Measurements from ENCODE around the gene DLG5.

The DLG5 gene

GRCh38 chr10:77818378-77818777, 108.2 kb downstream of the DLG5 start:
- no peak for DNase-seq (ENCODE audit: low spot score)

- DNase-seq (ENCODE audit: low spot score): no peak
Measured at GRCh38 chr10:77817541-77817940, 109.0 kb downstream of the DLG5 start.

- DNase-seq (ENCODE audit: low spot score): no peak
Measured at GRCh38 chr10:77816311-77816710, 110.2 kb downstream of the DLG5 start.

- no peak for DNase-seq (ENCODE audit: low spot score)
Measured at GRCh38 chr10:77812741-77813140, 113.8 kb downstream of the DLG5 start.

- DNase-seq (ENCODE audit: low spot score): no peak
Measured at GRCh38 chr10:77811831-77812430, 114.6 kb downstream of the DLG5 start.

- DNase-seq (ENCODE audit: low spot score): no peak
Measured at GRCh38 chr10:77810446-77811335, 115.9 kb downstream of the DLG5 start.

GRCh38 chr10:77809336-77809735, 117.2 kb downstream of the DLG5 start:
- DNase-seq (ENCODE audit: low spot score): no peak

GRCh38 chr10:77807706-77808105, 118.8 kb downstream of the DLG5 start:
- no peak for DNase-seq (ENCODE audit: low spot score)

GRCh38 chr10:77806511-77807157, 119.9 kb downstream of the DLG5 start:
- no peak for DNase-seq (ENCODE audit: low spot score)

GRCh38 chr10:77805676-77806075, 120.9 kb downstream of the DLG5 start:
- no peak for DNase-seq (ENCODE audit: low spot score)

- no peak for DNase-seq (ENCODE audit: low spot score)
Measured at GRCh38 chr10:77804371-77804770, 122.2 kb downstream of the DLG5 start.

- DNase-seq (ENCODE audit: low spot score): no peak
Measured at GRCh38 chr10:77801474-77802161, 124.9 kb downstream of the DLG5 start.

GRCh38 chr10:77800738-77801266, 125.8 kb downstream of the DLG5 start:
- DNase-seq (ENCODE audit: low spot score): no peak

GRCh38 chr10:77800320-77800719, 126.2 kb downstream of the DLG5 start:
- no peak for DNase-seq (ENCODE audit: low spot score)

- no peak for DNase-seq (ENCODE audit: low spot score)
Measured at GRCh38 chr10:77799352-77799751, 127.2 kb downstream of the DLG5 start.

GRCh38 chr10:77798940-77799339, 127.6 kb downstream of the DLG5 start:
- no peak for DNase-seq (ENCODE audit: low spot score)

- DNase-seq (ENCODE audit: low spot score): no peak
Measured at GRCh38 chr10:77796311-77796915, 130.1 kb downstream of the DLG5 start.

GRCh38 chr10:77795426-77796055, 131.0 kb downstream of the DLG5 start:
- no peak for DNase-seq (ENCODE audit: low spot score)

- DNase-seq (ENCODE audit: low spot score): no peak
Measured at GRCh38 chr10:77794256-77795142, 132.1 kb downstream of the DLG5 start.

- DNase-seq (ENCODE audit: low spot score): no peak
Measured at GRCh38 chr10:77793831-77794230, 132.7 kb downstream of the DLG5 start.
